Measurements from ENCODE around the gene TRPM3.

Gene TRPM3

GRCh38 chr9:70878576-70878975 is 242.8 kb downstream of the TRPM3 start:
- Histone ChIP-seq H3K36me3 (replicated peaks; ENCODE audit: insufficient read depth, low read length) (no peaks in the 10 kb centered on the region), H3K4me3 (ENCODE audit: low read length) (no peak overlapping the region), H3K4me2 (ENCODE audit: low read depth, low read length) (no peak overlapping the region), H3K27me3 (replicated peaks; ENCODE audit: insufficient read depth, low read length) (no peaks in the 10 kb centered on the region), H3K9me2 (replicated peaks; ENCODE audit: insufficient read depth, low read length) (no peaks in the 10 kb centered on the region), H3K4me1 (ENCODE audit: low read length) (no peaks in the 10 kb centered on the region), H3K9ac (ENCODE audit: low read length) (no peak overlapping the region), H3K9me3 (replicated peaks; ENCODE audit: insufficient read depth, low read length) (no peaks in the 10 kb centered on the region), H3F3A (ENCODE audit: insufficient read depth, low read length) (no peaks in the 10 kb centered on the region), H4K20me1 (ENCODE audit: insufficient read depth, low read length) (no peaks in the 10 kb centered on the region), H3K27ac (ENCODE audit: low read length) (no peak overlapping the region), H3K79me2 (ENCODE audit: low read length) (no peaks in the 10 kb centered on the region), H2AFZ (ENCODE audit: low read length) (no peak overlapping the region)
- TF ChIP-seq EZH2phosphoT487 (IDR thresholded peaks at IDR 0.05; ENCODE audit: low read length) (no peak), EZH2 (optimal IDR thresholded peaks at IDR 0.05; ENCODE audit: low read depth, low read length) (no peak)
- TF ChIP-seq, protein P1, sequence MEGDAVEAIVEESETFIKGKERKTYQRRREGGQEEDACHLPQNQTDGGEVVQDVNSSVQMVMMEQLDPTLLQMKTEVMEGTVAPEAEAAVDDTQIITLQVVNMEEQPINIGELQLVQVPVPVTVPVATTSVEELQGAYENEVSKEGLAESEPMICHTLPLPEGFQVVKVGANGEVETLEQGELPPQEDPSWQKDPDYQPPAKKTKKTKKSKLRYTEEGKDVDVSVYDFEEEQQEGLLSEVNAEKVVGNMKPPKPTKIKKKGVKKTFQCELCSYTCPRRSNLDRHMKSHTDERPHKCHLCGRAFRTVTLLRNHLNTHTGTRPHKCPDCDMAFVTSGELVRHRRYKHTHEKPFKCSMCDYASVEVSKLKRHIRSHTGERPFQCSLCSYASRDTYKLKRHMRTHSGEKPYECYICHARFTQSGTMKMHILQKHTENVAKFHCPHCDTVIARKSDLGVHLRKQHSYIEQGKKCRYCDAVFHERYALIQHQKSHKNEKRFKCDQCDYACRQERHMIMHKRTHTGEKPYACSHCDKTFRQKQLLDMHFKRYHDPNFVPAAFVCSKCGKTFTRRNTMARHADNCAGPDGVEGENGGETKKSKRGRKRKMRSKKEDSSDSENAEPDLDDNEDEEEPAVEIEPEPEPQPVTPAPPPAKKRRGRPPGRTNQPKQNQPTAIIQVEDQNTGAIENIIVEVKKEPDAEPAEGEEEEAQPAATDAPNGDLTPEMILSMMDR (IDR thresholded peaks at IDR 0.05; ENCODE audit: low read length), result no peak
- no peak for DNase-seq

DNA sequence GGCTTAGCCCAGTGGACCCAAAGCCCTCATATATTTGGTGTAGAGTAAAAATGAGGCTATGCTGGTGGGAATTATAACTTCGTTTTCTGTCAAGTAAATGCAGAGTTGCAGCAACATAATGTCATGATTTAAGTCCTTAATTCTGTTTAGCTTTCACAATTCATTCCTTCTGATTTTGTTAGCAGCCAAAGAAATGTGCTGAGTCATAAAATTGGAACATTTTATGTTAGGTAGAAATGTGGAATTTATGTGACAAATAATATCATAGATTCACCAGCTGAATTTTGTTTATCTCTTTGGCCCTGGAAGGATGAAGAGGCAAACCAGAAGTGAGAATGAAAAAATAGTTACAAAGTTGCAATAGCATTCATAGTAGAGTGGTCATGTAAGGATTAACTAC is 247.0 kb downstream of the TRPM3 start:
- Histone ChIP-seq H4K20me1 (ENCODE audit: insufficient read depth, low read length) (no peaks in the 10 kb centered on the region), H3K9me2 (replicated peaks; ENCODE audit: insufficient read depth, low read length) (no peaks in the 10 kb centered on the region), H2AFZ (ENCODE audit: low read length) (no peak overlapping the region), H3K27ac (ENCODE audit: low read length) (no peak overlapping the region), H3K79me2 (ENCODE audit: low read length) (no peaks in the 10 kb centered on the region), H3K4me3 (ENCODE audit: low read length) (no peak overlapping the region), H3K36me3 (replicated peaks; ENCODE audit: insufficient read depth, low read length) (no peaks in the 10 kb centered on the region), H3K4me1 (ENCODE audit: low read length) (no peaks in the 10 kb centered on the region), H3K9me3 (replicated peaks; ENCODE audit: insufficient read depth, low read length) (no peaks in the 10 kb centered on the region), H3F3A (ENCODE audit: insufficient read depth, low read length) (no peaks in the 10 kb centered on the region), H3K27me3 (replicated peaks; ENCODE audit: insufficient read depth, low read length) (no peaks in the 10 kb centered on the region), H3K4me2 (ENCODE audit: low read depth, low read length) (no peak overlapping the region), H3K9ac (ENCODE audit: low read length) (no peak overlapping the region)
- DNase-seq, result no peak
- no peak for TF ChIP-seq EZH2 (optimal IDR thresholded peaks at IDR 0.05; ENCODE audit: low read depth, low read length)
- TF ChIP-seq, protein P1 (IDR thresholded peaks at IDR 0.05; ENCODE audit: low read length), result no peak
- TF ChIP-seq EZH2phosphoT487 (IDR thresholded peaks at IDR 0.05; ENCODE audit: low read length), result no peak

DNA sequence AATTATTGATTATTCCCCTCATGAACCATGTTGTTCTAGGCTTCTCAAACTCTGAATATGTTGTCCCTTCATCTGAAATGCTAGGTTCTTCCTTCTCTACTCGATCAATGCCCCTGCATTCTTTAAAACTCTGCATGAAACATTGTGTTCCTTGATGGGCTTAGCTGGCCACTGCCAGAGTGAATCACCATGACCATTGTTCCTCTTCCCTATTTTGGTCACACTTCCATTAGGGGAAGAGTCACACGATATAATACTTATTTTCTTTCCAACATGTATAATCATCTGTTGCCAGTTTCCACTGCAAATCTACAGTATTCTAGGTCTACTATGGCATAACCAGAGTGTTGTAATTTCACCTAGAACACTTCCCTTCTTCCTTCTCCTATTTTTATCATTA is 247.9 kb downstream of the TRPM3 start:
- Histone ChIP-seq H3K9me2 (replicated peaks; ENCODE audit: insufficient read depth, low read length) (no peaks in the 10 kb centered on the region), H3K27ac (ENCODE audit: low read length) (no peak overlapping the region), H4K20me1 (ENCODE audit: insufficient read depth, low read length) (no peaks in the 10 kb centered on the region), H3K4me3 (ENCODE audit: low read length) (no peak overlapping the region), H3K4me2 (ENCODE audit: low read depth, low read length) (no peak overlapping the region), H2AFZ (ENCODE audit: low read length) (no peak overlapping the region), H3F3A (ENCODE audit: insufficient read depth, low read length) (no peaks in the 10 kb centered on the region), H3K79me2 (ENCODE audit: low read length) (no peaks in the 10 kb centered on the region), H3K9me3 (replicated peaks; ENCODE audit: insufficient read depth, low read length) (no peaks in the 10 kb centered on the region), H3K9ac (ENCODE audit: low read length) (no peak overlapping the region), H3K27me3 (replicated peaks; ENCODE audit: insufficient read depth, low read length) (no peaks in the 10 kb centered on the region), H3K4me1 (ENCODE audit: low read length) (no peaks in the 10 kb centered on the region), H3K36me3 (replicated peaks; ENCODE audit: insufficient read depth, low read length) (no peaks in the 10 kb centered on the region)
- TF ChIP-seq EZH2 (optimal IDR thresholded peaks at IDR 0.05; ENCODE audit: low read depth, low read length) (no peak), EZH2phosphoT487 (IDR thresholded peaks at IDR 0.05; ENCODE audit: low read length) (no peak)
- TF ChIP-seq, protein P1 (IDR thresholded peaks at IDR 0.05; ENCODE audit: low read length), result no peak
- DNase-seq, result no peak
